Glutamatergic neuron (in vitro differentiated cells): ENCODE data around the gene KRT73. TPM values are rescaled to one million over a fixed set of nuclear protein-coding genes. Genes with fewer than 3 reads are reported as not detected.

Source experiments
- DNase-seq: peaks from one replicate; pipeline ENCODE4 v3.0.0; 2022
- H3K27ac Mint-ChIP-seq: one replicate; pipeline ENCODE4 v1.8.0; 2020; ENCODE audit warnings: mild to moderate bottlenecking, mixed read lengths, inconsistent platforms; ENCODE audit not compliant: unreplicated experiment
- H3K27me3 Mint-ChIP-seq: one replicate; pipeline ENCODE4 v1.8.0; 2020; ENCODE audit warnings: mild to moderate bottlenecking, moderate library complexity, mixed read lengths, inconsistent platforms; ENCODE audit not compliant: unreplicated experiment
- H3K36me3 Mint-ChIP-seq: one replicate; pipeline ENCODE4 v1.8.0; 2020; ENCODE audit warnings: mild to moderate bottlenecking, mixed read lengths, inconsistent platforms; ENCODE audit not compliant: unreplicated experiment
- H3K4me1 Mint-ChIP-seq: one replicate; pipeline ENCODE4 v1.8.0; 2020; ENCODE audit warnings: mild to moderate bottlenecking, low read depth, mixed read lengths, inconsistent platforms; ENCODE audit not compliant: unreplicated experiment
- H3K4me3 Mint-ChIP-seq: one replicate; pipeline ENCODE4 v1.8.0; 2020; ENCODE audit warnings: mild to moderate bottlenecking, mixed read lengths, inconsistent platforms; ENCODE audit not compliant: unreplicated experiment
- H3K9me3 Mint-ChIP-seq: one replicate; pipeline ENCODE4 v1.8.0; 2020; ENCODE audit warnings: mild to moderate bottlenecking, moderate library complexity, mixed read lengths, inconsistent platforms; ENCODE audit not compliant: unreplicated experiment
- CTCF ChIP-seq: fragments of 200-600 bp; sonication (generic); IDR thresholded peaks from one replicate; pipeline ENCODE4 v1.5.0; 2021; ENCODE audit not compliant: partially characterized antibody, unreplicated experiment
- total RNA-seq: library from RNA; stranded (reverse); fragmentation: NEBNext Ultra II Directional; extraction: Animal tissue kit (Norgen Biotek cat#: 25700); gene quantifications from one replicate; pipeline ENCODE4 v1.2.1, GENCODE V29; 2021; ENCODE audit not compliant: unreplicated experiment

The KRT73 gene
- total RNA-seq, 1 donor from 2014 or later = not detected

GRCh38 chr12:52587563-52587962, 30.8 kb downstream of the KRT73 start:
- peaks cover 12% of the 10 kb centered on the region for H3K9me3 Mint-ChIP-seq
- no peak overlapping the region for H3K4me3 Mint-ChIP-seq
- no peaks in the 10 kb centered on the region for H3K27me3 Mint-ChIP-seq
- H3K4me1 Mint-ChIP-seq = no peaks in the 10 kb centered on the region
- no peak for TF ChIP-seq CTCF
- no peak overlapping the region for H3K27ac Mint-ChIP-seq
- no peak for DNase-seq
- H3K36me3 Mint-ChIP-seq = peaks cover 18% of the 10 kb centered on the region

- H3K4me3 Mint-ChIP-seq = no peak overlapping the region
- TF ChIP-seq CTCF = no peak
- H3K27me3 Mint-ChIP-seq = peaks cover 2% of the 10 kb centered on the region
- no peak overlapping the region for H3K27ac Mint-ChIP-seq
- H3K36me3 Mint-ChIP-seq = peaks cover 5% of the 10 kb centered on the region
- peaks cover 1% of the 10 kb centered on the region for H3K9me3 Mint-ChIP-seq
- DNase-seq = no peak
- no peaks in the 10 kb centered on the region for H3K4me1 Mint-ChIP-seq
Observed at GRCh38 chr12:52585946-52586345, 32.4 kb downstream of the KRT73 start.

- no peak for TF ChIP-seq CTCF
- Mint-ChIP-seq H3K27ac (no peak overlapping the region), H3K4me3 (no peak overlapping the region), H3K36me3 (no peaks in the 10 kb centered on the region), H3K9me3 (no peaks in the 10 kb centered on the region), H3K4me1 (no peaks in the 10 kb centered on the region), H3K27me3 (peaks cover 2% of the 10 kb centered on the region)
- no peak for DNase-seq
Observed at GRCh38 chr12:52585066-52585465, 33.3 kb downstream of the KRT73 start.

- Mint-ChIP-seq H3K27me3 (peaks cover 2% of the 10 kb centered on the region), H3K4me1 (no peaks in the 10 kb centered on the region), H3K4me3 (no peak overlapping the region), H3K36me3 (no peaks in the 10 kb centered on the region), H3K27ac (no peak overlapping the region), H3K9me3 (no peaks in the 10 kb centered on the region)
- no peak for TF ChIP-seq CTCF
- DNase-seq = no peak
Observed at GRCh38 chr12:52584156-52584682, 34.1 kb downstream of the KRT73 start.

- H3K36me3 Mint-ChIP-seq = no peaks in the 10 kb centered on the region
- no peaks in the 10 kb centered on the region for H3K9me3 Mint-ChIP-seq
- peak; percentile 53 for TF ChIP-seq CTCF
- H3K27ac Mint-ChIP-seq = no peak overlapping the region
- H3K4me1 Mint-ChIP-seq = no peaks in the 10 kb centered on the region
- H3K4me3 Mint-ChIP-seq = no peak overlapping the region
- H3K27me3 Mint-ChIP-seq = peaks cover 2% of the 10 kb centered on the region
- DNase-seq = peak; percentile 66
Observed at GRCh38 chr12:52582971-52583456, 35.3 kb downstream of the KRT73 start.
